SK-N-SH (cell line): ENCODE results near the gene DRD4. TPM values are rescaled to one million over a fixed set of nuclear protein-coding genes. Genes with fewer than 3 reads are reported as not detected.

Experiments used
- CTCF ChIA-PET: fragments of 300-600, 350-600 bp; formaldehyde crosslinking; extraction: SDS; loops from one replicate; lab custom pipeline; 2021; lab: Yijun Ruan, JAX
- POLR2A ChIA-PET: fragments of 350-600 bp; sonication (Branson Sonifier 250); formaldehyde crosslinking; extraction: SDS; loops from one replicate; lab custom pipeline; 2020; ENCODE audit warnings: antibody characterized with exemption, inconsistent platforms; lab: Yijun Ruan, JAX
- DNase-seq: peaks from one replicate; pipeline ENCODE4 v3.0.0; 2012
- H2AFZ ChIP-seq: fragments of 200-600 bp; sonication (generic); 2 replicates; pipeline ENCODE4 v1.8.1; 2016; ENCODE audit warnings: antibody characterized with exemption, mild to moderate bottlenecking, low read depth
- H3F3A ChIP-seq: fragments of 200-600 bp; sonication (generic); replicated peaks from 2 replicates; pipeline ENCODE3; 2016; ENCODE audit warnings: antibody characterized with exemption, mild to moderate bottlenecking; ENCODE audit not compliant: insufficient read depth
- H3K27ac ChIP-seq, 2 experiments: fragments of 200-500 bp in 1 of 2; fragments of 200-600 bp in 1 of 2; sonication (Bioruptor generic) in 1 of 2; sonication (generic), shearing (Covaris generic) in 1 of 2; 2 replicates each; pipeline versions ENCODE4 v1.5.1 to v1.6.1; 2014 to 2016; ENCODE audit warnings: low read depth in 2 of 2, inconsistent platforms in 1 of 2, low read length in 1 of 2, mild to moderate bottlenecking in 1 of 2, mixed read lengths in 1 of 2
- H3K27me3 ChIP-seq: fragments of 200-600 bp; sonication (generic), shearing (Covaris generic); 2 replicates; pipeline ENCODE4 v1.6.1; 2016; ENCODE audit warnings: mixed run types; ENCODE audit not compliant: insufficient read depth
- H3K36me3 ChIP-seq, 2 experiments: fragments of 200-500 bp in 1 of 2; fragments of 200-600 bp in 1 of 2; sonication (Bioruptor generic) in 1 of 2; sonication (generic) in 1 of 2; replicated peaks in 1 of 2; 2 replicates each; pipeline versions ENCODE3 to v1.5.1; 2014 to 2016; ENCODE audit warnings: low read length in 1 of 2, mild to moderate bottlenecking in 1 of 2; ENCODE audit not compliant: insufficient read depth in 2 of 2, control insufficient read depth in 1 of 2
- H3K4me1 ChIP-seq, 2 experiments: fragments of 200-500 bp in 1 of 2; fragments of 200-600 bp in 1 of 2; sonication (Bioruptor generic) in 1 of 2; sonication (generic), shearing (Covaris generic) in 1 of 2; 2 replicates each; pipeline versions ENCODE4 v1.5.1 to v1.6.1; 2014 to 2016; ENCODE audit warnings: low read depth in 1 of 2, low read length in 1 of 2, mixed run types in 1 of 2; ENCODE audit not compliant: insufficient read depth in 2 of 2, control insufficient read depth in 1 of 2
- H3K4me2 ChIP-seq: fragments of 200-600 bp; sonication (generic), shearing (Covaris generic); 2 replicates; pipeline ENCODE4 v1.6.1; 2017; ENCODE audit warnings: mixed run types
- H3K4me3 ChIP-seq, 2 experiments: fragments of 200-500 bp in 1 of 2; fragments of 200-600 bp in 1 of 2; sonication (Bioruptor generic) in 1 of 2; sonication (generic), shearing (Covaris generic) in 1 of 2; 2 replicates each; pipeline versions ENCODE4 v1.5.1 to v1.8.1; 2014 to 2016; ENCODE audit warnings: low read depth in 2 of 2, inconsistent platforms in 1 of 2, low read length in 1 of 2, mild to moderate bottlenecking in 1 of 2, mixed read lengths in 1 of 2, moderate library complexity in 1 of 2
- H3K79me2 ChIP-seq: fragments of 200-600 bp; sonication (generic); 2 replicates; pipeline ENCODE4 v1.8.1; 2017; ENCODE audit warnings: mild to moderate bottlenecking; ENCODE audit not compliant: insufficient read depth
- H3K9ac ChIP-seq: fragments of 200-600 bp; sonication (generic); 2 replicates; pipeline ENCODE4 v1.6.1; 2017; ENCODE audit warnings: mixed run types
- H3K9me2 ChIP-seq: fragments of 200-600 bp; sonication (generic); 2 replicates; pipeline ENCODE4 v1.6.1; 2017; ENCODE audit warnings: mixed run types
- H3K9me3 ChIP-seq: fragments of 200-600 bp; sonication (generic); 2 replicates; pipeline ENCODE4 v1.6.1; 2017; ENCODE audit warnings: mixed run types, mild to moderate bottlenecking, moderate library complexity
- H4K20me1 ChIP-seq: fragments of 200-600 bp; sonication (generic); 2 replicates; pipeline ENCODE4 v1.6.1; 2017; ENCODE audit warnings: mild to moderate bottlenecking, mixed run types; ENCODE audit not compliant: insufficient read depth
- ELF1 ChIP-seq: IDR thresholded peaks from 2 replicates; pipeline ENCODE4 v1.4.0; 2012
- EP300 ChIP-seq, 2 experiments: IDR thresholded peaks; 2 replicates each; pipeline versions ENCODE4 v1.4.0 to v1.6.1; 2012; ENCODE audit warnings: borderline replicate concordance in 1 of 2, low read depth in 1 of 2, low read length in 1 of 2
- GABPA ChIP-seq: IDR thresholded peaks from 2 replicates; pipeline ENCODE4 v1.4.0; 2012; ENCODE audit warnings: low read depth, mild to moderate bottlenecking
- IRF3 ChIP-seq: fragments of 150-350 bp; IDR thresholded peaks from 2 replicates; pipeline ENCODE4 v1.6.1; 2016; ENCODE audit warnings: mild to moderate bottlenecking, low read depth, low read length
- MEF2A ChIP-seq: IDR thresholded peaks from 2 replicates; pipeline ENCODE4 v1.4.0; 2012; ENCODE audit warnings: low read depth, borderline replicate concordance
- RCOR1 ChIP-seq: fragments of 150-350 bp; IDR thresholded peaks from 2 replicates; pipeline ENCODE4 v1.6.1; 2017; ENCODE audit warnings: antibody characterized with exemption, low read length
- REST ChIP-seq: IDR thresholded peaks from 2 replicates; pipeline ENCODE4 v1.6.1; 2012; ENCODE audit warnings: mild to moderate bottlenecking, low read depth, low read length, moderate library complexity
- SMC3 ChIP-seq: IDR thresholded peaks from 2 replicates; pipeline ENCODE4 v1.6.1; 2012; ENCODE audit warnings: low read depth, low read length, improper control_type of control experiment
- TEAD4 ChIP-seq: IDR thresholded peaks from 2 replicates; pipeline ENCODE4 v1.4.0; 2012; ENCODE audit warnings: mild to moderate bottlenecking, borderline replicate concordance; ENCODE audit not compliant: insufficient read depth
- USF1 ChIP-seq: IDR thresholded peaks from 2 replicates; pipeline ENCODE4 v1.4.0; 2012; ENCODE audit warnings: low read depth, borderline replicate concordance
- YY1 ChIP-seq: IDR thresholded peaks from 2 replicates; pipeline ENCODE4 v1.4.0; 2012; ENCODE audit warnings: low read depth, mild to moderate bottlenecking
- WGBS: methylation state at CpG from one replicate; pipeline ENCODE4 v1.1.6; 2017; ENCODE audit warnings: low lambda C conversion rate; 5-methylcytosine and 5-hydroxymethylcytosine counted together
- polyA plus RNA-seq, 3 experiments: library from polyadenylated mRNA; depleted of rRNA; stranded (reverse); fragments of >200 nt; gene quantifications; 2 replicates each; pipeline ENCODE4 v1.2.3, GENCODE V29; 2012

DRD4 gene
- polyA plus RNA-seq, 1 of the 3 experiments (the other 2 are of a cell fraction), result not detected

DNA sequence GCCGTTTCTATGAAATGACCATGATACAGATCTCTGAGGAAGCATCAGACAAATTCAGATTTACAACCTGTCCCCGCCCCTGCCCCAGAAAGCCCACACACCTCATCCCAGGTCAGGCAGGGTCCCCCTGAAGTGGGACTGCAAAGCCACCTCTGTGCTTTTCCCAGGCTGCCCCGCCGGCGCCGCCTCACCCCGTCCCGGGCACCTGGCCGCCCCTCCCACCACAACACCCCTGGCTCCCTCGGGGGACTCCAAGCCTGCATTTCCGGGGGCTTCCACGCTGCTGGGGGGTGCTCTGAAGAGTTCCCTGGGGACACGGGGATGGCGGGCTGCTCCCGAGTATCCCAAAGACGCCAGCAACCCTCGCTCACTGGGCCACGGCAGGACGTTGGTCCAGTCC, 23.2 kb downstream of the DRD4 start (continued):
- no peak for TF ChIP-seq TEAD4

DNA sequence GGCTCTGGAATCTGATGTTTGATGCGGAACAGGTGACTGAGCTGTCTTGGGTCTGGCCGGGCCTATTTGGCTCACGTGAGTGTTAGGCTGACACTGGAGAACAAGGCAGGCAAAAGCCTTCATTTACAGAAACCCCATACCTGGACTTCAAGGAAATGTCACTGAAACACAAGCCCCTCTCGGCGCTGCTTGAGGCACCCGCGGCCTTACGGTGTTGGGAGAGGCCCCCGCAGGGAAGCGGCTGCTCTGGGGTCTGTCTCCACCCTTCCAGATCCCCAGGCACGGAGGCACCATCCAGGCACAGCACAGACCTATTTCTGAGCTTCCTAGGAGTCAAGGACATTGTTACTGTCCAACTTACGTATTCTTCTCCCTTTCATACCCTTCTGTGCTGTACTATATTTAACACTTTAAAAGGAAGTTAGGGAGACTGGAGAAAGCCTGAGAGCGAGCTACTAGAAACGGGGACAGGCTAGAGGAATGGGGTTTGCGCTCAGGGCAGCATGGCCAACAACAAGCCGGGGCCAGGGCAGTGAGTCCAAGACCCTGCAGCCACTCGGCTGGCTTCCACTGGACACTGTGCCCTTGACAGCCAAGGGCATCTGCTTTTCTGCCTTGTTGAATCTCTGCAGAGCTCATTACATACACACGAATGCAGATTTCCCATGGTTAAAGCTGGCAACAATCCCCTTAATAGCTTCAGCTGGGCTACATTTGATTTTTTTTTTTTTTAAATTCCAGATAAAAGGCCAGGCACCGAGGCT, 23.8 kb downstream of the DRD4 start:
- DNase-seq, result no peak
- no peak overlapping the region for H3K9ac ChIP-seq
- no peak overlapping the region for H3K4me3 ChIP-seq
- ChIA-PET CTCF (interaction anchor here (1.5 to 13.1 kb wide), 2 partner anchors 8 to 64 kb away, joined by 3 to 150 read pairs; no protein-coding TSS in a partner anchor), POLR2A (interaction anchor here (0.6 to 1.2 kb wide), 3 partner anchors 19 to 302 kb away, joined by 3 to 4 read pairs (median 3); no protein-coding TSS in a partner anchor)
- no peaks in the 10 kb centered on the region for H3K9me3 ChIP-seq
- no peak overlapping the region for H2AFZ ChIP-seq
- TF ChIP-seq REST, result no peak
- no peak for TF ChIP-seq USF1
- TF ChIP-seq YY1, result no peak
- no peak for TF ChIP-seq RCOR1
- TF ChIP-seq IRF3, result no peak
- no peak for TF ChIP-seq GABPA
- TF ChIP-seq SMC3, result no peak
- no peak for TF ChIP-seq MEF2A
- TF ChIP-seq ELF1, result no peak
- no peak for TF ChIP-seq EP300 (IDR thresholded peaks at IDR 0.05; ENCODE audit: borderline replicate concordance in 1 of 2, low read depth in 1 of 2, low read length in 1 of 2)
- H4K20me1 ChIP-seq, result 0 out of 2 replicates have a peak, but pooled peaks cover 4% of the 10 kb centered on the region
- no peak overlapping the region for H3K27ac ChIP-seq
- no peaks in the 10 kb centered on the region for H3K9me2 ChIP-seq
- no peaks in the 10 kb centered on the region for H3K27me3 ChIP-seq
- 94% methylated on average over 19 of the region's 19 CpGs for WGBS
- H3K79me2 ChIP-seq, result no peaks in the 10 kb centered on the region
- no peak overlapping the region for H3K4me2 ChIP-seq
- H3K36me3 ChIP-seq, result peaks cover 3 to 40% of the 10 kb centered on the region in 2 experiments
- H3F3A ChIP-seq, result no peaks in the 10 kb centered on the region
- H3K4me1 ChIP-seq, result no peaks in the 10 kb centered on the region
